HG03064 (cell line): ENCODE measurements around the gene HOTAIR.

Source experiments
- ATAC-seq: cut with Tn5 transposase; IDR thresholded peaks from one replicate; pipeline ENCODE4 v1.9.1; 2021; ENCODE audit warnings: low read depth; ENCODE audit not compliant: unreplicated experiment

The HOTAIR gene

DNA sequence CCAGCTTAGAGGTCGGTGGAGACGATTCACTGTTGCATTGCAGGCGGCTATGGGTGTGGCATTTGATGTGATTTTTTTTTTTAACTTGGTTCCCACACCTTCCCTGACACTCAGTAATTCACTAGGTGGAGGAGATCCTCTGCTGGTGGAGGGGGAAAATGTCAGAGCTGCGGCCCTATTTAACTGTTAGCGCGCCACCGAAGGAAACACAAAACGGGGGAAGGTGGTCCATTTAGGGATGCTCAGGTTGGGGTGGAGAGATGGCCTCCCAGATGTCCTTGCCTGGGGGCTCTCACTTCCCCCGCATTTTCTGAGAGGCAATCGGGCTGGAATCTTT, 24.3 kb downstream of the HOTAIR start:
- ATAC-seq: no peak

DNA sequence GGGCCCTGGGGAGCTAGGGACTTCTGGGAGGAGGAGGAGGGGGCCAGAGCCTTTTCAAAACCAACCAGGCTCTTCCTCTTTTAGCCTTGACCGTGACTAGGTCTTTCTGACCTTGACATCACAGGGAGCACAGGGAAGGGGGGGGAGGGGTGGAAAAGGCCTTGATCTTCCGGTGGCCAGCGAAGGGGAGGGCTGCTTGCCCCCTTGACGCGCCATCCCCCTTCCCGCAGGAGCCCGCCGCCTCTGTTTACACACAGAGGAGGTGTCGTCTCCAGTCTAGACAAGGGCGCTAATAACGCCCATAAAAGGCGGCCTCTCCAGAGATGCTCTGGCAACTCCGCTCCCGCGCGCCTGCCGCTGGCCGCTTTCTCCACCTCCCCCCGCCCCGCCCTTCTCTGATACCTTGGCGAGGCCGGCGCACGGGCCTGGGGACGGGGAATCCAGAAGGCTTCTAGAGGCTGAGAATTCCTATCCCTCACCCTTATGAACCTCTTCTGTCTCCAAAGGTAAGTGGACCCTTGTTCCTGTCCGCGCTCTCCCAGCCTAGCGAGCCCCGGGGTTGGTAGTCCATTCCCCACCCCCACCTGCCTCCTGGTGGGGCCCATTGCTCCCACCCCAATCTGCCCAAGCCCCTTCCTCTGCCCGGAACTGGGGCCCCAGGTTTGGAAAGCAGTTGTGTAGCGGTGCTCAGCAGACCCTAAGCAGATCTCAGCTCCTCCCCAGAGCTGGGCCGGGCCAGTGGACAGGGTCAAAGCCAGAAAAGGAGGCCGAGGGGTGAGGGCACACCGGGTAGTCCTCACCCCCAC, 24.9 kb downstream of the HOTAIR start:
- no peak for ATAC-seq

DNA sequence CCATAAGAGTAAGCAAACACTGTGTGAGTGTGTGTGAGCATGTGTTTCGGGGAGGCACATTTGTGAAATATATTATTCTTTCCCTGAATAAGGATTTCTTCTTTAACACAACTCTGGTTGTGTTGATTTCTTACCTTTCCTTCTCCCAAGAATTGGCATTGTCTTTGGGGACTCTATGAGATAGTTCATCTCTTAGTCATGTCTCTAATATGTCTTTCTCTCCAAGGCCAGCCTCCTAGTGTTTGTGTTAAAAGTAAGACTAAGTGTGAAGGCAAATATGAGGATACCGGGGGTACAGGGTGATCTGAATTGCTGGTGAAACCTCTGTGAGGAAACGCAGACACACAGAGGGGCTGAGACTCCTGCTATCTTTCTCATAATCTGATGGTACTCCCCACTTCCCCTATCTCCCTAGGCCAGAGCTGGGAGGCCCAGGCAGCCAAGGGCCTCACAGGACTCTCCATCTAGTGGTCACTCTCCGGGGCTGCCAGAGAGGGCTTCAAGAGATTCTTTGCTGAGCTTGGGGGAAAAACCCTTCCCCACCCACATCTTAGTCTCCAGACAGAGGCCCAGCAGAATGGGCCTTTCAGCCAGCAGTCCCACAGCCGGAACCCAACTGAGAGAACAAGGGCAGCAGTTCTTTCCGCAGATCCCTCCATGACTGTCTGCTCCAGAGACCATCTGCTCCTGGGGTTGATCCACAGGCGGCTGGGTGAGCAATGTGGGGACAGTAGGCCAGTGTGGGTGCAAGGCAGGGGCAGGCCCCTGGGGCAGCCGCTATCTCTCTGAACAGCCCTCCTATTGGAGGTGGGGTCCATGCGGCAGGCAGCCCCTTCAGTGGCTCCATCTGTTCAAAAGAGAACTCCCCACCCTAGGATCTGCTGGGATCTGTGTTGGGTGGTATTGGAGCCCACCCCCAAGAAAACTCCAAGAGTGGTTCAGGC, 25.8 kb downstream of the HOTAIR start:
- ATAC-seq: no peak

GRCh38 chr12:53947743-53948142, 27.0 kb downstream of the HOTAIR start:
- ATAC-seq: no peak

DNA sequence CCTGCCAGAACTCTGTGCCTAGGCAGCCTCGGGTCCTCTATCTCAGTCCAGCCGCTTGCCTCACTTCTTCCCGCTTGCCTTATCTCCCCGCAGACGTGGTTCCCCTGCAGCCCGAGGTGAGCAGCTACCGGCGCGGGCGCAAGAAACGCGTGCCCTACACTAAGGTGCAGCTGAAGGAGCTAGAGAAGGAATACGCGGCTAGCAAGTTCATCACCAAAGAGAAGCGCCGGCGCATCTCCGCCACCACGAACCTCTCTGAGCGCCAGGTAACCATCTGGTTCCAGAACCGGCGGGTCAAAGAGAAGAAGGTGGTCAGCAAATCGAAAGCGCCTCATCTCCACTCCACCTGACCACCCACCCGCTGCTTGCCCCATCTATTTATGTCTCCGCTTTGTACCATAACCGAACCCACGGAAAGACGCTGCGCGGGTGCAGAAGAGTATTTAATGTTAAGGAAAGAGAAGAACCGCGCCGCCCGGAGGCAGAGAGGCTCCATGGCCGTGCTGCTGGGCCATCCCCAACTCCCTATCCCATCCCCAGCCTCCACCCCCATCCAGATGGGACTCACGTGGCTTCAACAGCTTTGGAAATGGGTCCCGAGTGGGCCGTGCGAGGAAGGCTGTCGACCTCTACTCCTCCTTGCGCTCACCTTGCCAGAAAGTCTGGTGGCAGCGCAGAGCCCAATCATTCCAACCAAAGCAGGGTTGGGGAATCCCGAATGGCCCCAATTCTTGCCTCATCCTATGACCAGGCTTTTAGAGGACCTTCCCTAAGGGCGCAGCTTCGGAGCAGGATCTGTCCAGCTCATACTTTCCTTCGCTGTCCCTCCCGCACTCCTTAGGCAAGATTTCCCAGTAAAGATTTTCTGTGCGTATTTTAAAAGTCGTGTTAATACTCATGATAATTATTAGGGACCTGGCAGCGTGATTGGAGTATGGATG, 29.6 kb downstream of the HOTAIR start:
- no peak for ATAC-seq

- no peak for ATAC-seq
Observed at GRCh38 chr12:53944209-53944608, 30.5 kb downstream of the HOTAIR start.

DNA sequence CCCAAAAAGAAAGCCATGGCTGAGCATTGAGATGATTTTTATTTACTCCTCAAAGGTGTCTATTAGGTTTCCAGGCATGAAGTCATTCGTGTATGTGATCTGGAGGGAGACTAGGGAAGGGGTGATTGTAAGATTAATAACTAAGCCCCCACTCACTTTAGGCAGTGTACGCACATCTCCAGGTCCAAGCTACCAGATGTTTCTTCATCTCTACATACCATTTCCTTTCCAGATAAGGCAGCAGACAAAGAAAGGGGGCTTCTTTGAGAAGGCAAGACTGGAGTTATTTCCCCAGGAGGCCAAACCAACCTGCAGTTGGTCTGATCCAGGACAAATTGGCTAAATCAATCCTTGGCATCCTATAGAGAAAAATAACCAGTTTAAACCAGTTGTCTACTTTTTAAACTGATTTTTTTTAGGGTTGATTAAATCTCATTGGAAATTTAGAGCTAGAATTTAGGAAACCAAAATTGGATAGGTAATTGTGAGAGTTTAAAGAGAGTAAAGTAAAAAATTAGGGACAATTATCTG, 32.2 kb downstream of the HOTAIR start:
- ATAC-seq: no peak

GRCh38 chr12:53941750-53942149, 33.0 kb downstream of the HOTAIR start:
- no peak for ATAC-seq

GRCh38 chr12:53941187-53941586, 33.6 kb downstream of the HOTAIR start:
- ATAC-seq: no peak

- no peak for ATAC-seq
Observed at GRCh38 chr12:53940443-53941014, 34.2 kb downstream of the HOTAIR start.

DNA sequence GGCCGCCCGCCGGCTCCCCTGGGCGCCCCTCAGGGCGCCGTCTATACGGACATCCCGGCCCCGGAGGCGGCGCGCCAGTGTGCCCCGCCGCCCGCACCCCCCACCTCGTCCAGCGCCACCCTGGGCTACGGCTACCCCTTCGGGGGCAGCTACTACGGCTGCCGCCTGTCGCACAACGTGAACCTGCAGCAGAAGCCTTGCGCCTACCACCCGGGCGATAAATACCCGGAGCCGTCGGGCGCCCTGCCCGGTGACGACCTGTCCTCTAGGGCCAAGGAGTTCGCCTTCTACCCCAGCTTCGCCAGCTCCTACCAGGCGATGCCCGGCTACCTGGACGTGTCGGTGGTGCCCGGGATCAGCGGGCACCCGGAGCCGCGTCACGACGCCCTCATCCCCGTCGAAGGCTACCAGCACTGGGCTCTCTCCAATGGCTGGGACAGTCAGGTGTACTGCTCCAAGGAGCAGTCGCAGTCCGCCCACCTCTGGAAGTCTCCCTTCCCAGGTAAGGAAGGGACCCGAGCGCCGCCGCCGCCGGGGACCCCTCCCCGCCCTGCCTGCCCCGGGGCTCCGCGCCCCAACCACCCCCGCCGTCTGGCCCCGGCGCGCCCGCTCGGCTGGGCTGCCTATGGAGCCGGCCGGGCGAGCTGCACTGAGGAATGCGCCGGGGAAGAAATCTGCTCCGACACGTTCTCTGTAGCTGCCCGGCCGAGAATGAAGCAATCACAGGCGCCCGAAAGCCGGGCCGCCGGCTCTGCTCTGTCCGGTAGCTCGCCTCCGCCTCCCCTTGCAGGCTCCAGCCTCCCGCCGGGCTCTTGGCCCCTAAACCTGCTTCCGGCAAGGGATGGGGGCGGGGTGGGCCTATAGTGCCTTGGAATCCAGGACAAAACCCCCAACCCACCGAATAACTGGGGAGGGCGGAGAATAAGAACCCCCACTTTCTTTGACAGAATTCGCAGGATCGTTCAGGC, 35.3 kb downstream of the HOTAIR start:
- no peak for ATAC-seq

DNA sequence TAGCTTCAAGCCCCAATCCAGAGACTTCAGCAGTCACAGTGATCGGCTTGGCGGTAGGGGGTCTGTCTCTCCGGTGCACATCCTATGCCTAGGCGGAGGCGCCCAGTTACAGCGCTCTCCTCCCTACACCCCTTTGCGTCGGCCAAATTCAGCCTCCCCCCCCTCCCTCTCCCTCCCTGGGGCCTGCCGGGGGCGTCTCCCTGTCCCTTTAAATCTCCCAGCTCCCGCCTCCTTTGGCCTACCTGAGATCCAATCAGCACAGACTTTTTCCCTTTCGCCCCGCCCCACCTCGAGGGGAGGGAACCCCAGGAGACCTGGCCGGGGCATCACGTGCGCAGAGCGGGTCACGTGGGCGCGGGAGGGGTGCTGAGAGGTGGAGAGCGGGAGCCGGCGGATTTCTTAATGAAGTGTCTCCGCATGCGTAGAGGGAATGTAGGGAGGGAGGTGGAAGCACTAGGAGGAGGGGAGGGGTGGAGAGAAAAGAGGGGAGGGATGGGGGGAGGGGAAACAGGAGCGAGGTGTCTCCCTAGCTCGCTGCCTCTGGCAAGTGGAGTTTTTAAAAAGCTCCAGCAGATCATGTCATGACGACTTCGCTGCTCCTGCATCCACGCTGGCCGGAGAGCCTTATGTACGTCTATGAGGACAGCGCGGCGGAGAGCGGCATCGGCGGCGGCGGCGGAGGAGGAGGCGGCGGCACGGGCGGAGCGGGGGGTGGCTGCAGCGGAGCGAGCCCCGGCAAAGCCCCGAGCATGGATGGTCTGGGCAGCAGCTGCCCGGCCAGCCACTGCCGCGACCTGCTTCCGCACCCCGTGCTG, 36.2 kb downstream of the HOTAIR start, which contains the start of gene HOXC13:
TSS of gene HOXC13 (plus strand) at position 506 of the 815 bp plus-strand sequence. CDS start at position 582, 76 bp downstream.
- no peak for ATAC-seq

DNA sequence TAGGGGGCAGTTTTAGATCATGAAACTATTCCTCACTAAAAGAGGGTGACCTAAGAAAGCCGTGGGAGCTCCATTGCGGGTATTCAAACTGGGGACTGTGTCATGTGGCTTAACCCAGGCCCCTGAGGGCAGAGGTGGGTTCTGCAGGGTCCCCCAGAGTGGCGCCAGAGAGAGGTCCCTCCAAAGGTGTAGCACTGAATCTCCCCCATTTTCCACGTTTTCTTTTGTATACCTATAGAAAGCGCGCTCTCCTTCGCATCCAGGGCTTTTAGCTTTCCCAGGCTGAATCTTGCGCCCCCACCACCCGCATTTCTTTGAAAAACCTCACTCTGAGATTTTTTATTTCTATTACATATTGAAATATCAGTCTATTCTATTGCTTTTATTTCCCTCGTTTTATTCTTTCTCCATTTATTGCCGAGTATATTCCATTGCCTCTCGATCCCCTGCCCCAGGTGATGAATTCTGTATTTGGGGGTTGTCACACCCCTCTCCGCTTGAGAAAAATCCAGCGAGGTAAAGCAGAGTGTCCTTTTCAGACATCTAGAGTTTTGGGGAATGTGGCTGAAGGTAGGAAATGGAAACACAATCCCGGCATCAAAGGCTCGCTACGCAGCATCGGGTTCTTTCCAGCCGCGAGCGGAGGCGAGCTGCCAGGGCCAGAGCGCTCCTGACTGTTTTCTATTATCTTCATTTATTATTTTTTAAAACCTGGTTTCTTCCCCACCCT, 37.0 kb downstream of the HOTAIR start:
- no peak for ATAC-seq

- no peak for ATAC-seq
Observed at GRCh38 chr12:53937099-53937498, 37.7 kb downstream of the HOTAIR start.

DNA sequence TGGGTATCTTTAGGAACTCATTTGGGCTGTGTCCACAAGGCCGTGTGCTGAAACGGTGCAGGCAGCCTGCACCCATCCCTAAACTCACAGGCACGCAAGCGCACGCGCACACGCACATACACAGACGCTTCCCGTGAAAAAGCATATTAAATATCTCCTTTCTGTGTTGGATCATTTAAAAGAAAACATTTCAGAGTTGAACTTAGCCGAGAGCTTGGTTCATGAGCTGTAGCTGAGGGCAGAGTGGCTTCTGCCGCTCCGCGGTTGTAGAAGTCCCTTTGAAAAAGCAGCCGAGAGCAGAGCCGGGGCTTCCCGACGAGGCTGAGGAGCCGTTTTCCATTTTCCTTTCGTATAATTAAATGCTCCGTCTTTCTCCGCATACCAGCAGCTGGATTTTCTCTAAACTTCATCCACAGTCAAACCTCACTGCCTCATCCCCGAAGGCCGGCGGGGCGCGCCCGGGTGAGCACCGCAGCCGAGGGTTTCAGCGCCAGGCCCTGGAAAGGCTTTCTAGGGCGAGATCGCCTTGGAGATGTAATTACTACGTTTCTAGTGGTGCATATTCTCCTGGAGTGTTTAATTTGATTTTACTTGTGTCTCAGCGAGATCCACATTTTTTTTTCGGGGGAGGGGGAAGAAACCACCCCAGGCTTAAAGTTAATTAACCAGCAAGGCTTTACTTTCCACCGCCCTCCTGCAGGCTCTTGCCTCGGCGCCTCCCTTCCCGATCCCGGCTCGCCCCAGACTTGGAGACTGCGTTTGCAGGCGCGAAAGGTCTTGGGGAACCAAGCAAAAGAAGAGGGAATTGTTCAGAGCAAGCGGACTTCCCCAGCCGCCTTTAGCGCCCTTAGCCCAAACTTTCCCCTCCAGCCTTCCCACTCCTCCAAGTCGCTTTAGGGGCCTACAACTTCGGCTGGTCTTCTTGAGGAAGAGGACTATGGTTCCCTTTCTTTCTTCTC, 39.1 kb downstream of the HOTAIR start:
- ATAC-seq: no peak

DNA sequence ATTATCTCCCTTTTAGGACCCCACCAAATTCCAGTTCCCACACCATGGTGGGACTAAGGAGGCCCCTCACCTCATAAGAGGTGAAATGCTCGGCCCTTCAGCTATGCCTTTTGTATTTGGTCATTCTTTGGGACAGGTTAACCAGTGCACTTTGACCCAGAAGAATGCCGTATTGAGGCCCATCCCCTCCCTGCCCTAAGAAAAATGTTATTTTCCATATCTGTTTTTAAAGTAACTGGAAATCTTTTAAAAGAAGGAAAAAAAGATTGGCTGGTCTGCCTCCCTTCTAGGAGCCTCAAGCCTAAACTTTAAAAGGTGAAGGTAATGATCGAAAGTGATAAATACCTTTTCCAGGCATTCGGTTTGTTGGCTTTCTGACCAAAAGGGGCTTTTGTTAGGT, 41.8 kb downstream of the HOTAIR start:
- no peak for ATAC-seq
